Measurements from ENCODE around the gene LCE3B.

DNA sequence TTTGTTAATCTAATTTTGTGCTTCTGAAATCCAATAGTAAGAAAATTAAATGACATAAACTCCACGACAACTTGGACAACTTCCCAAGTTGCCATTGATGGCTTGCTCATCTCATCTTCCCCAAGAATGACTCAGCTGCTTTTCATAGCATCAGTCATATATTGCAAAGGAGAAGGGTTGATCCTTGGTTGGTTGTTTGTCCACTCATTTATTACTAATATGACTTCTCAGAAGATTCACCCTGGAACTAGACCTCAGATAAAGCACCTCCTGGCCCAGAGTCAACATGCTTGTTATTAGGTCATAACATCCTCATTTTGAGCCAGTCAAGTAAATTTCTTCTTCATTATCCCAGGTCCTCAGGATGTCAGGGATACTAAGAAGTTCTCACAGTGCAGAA lies 31.0 kb upstream of the LCE3B start:
- TF ChIP-seq, protein P1, sequence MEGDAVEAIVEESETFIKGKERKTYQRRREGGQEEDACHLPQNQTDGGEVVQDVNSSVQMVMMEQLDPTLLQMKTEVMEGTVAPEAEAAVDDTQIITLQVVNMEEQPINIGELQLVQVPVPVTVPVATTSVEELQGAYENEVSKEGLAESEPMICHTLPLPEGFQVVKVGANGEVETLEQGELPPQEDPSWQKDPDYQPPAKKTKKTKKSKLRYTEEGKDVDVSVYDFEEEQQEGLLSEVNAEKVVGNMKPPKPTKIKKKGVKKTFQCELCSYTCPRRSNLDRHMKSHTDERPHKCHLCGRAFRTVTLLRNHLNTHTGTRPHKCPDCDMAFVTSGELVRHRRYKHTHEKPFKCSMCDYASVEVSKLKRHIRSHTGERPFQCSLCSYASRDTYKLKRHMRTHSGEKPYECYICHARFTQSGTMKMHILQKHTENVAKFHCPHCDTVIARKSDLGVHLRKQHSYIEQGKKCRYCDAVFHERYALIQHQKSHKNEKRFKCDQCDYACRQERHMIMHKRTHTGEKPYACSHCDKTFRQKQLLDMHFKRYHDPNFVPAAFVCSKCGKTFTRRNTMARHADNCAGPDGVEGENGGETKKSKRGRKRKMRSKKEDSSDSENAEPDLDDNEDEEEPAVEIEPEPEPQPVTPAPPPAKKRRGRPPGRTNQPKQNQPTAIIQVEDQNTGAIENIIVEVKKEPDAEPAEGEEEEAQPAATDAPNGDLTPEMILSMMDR (IDR thresholded peaks at IDR 0.05): no peak
- no peak for TF ChIP-seq POLR2A (IDR thresholded peaks at IDR 0.05)
